Measurements from ENCODE around the gene EIPR1. TPM values are rescaled to one million over a fixed set of nuclear protein-coding genes. Genes with fewer than 3 reads are reported as not detected.

The EIPR1 gene
- polyA plus RNA-seq, 1 donor (not counting 4 experiments of a cell fraction or from before 2014, with no cell fraction given) = 44.3 TPM

DNA sequence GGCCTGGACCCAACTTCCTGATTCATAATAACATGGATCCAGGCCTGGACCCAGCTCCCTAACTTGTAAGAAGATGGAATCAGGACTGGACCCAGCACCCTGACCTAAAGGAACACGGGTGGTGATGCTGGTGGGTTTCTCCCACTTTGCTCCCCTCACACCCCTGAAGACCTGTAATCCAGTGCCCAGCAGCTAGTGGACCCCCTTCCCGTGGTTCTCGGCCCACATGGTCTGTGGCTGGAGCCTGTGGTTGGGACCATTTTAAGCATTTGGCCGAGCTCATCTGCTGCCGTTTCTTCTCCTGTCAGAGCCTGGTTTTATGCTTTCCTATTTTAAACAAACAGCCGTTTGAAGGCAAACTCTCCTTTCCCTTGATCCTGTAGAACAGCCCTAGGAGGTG is 232.8 kb downstream of the EIPR1 start:
- no peaks in the 10 kb centered on the region for H3K4me1 ChIP-seq (ENCODE audit: control insufficient read depth, extremely low read depth, insufficient read depth, low read length)
- no peak for DNase-seq (ENCODE audit: low read depth, low spot score)
- H3K4me2 ChIP-seq (ENCODE audit: control insufficient read depth, extremely low read depth, insufficient read depth, low read depth, low read length) = no peak overlapping the region
- H3K36me3 ChIP-seq (ENCODE audit: control insufficient read depth in 2 of 2, extremely low read depth in 1 of 2, insufficient read depth in 2 of 2, low read length in 2 of 2) = no peaks in the 10 kb centered on the region
- dilution Hi-C loops (cut with MboI; ENCODE audit: extremely low pct_ligation_motif_present, low sequenced_read_pairs) = no loop called here
- H4K20me1 ChIP-seq (ENCODE audit: control insufficient read depth, extremely low read depth, insufficient read depth, low read length) = no peaks in the 10 kb centered on the region
- no peak overlapping the region for H3K27ac ChIP-seq (ENCODE audit: control insufficient read depth, insufficient read depth, low read length)
- peaks cover 2% of the 10 kb centered on the region for H3K9me3 ChIP-seq (ENCODE audit: control insufficient read depth, low read depth, low read length)
- no peak overlapping the region for H2AFZ ChIP-seq (ENCODE audit: control insufficient read depth, low read length)
- TF ChIP-seq, protein P1, sequence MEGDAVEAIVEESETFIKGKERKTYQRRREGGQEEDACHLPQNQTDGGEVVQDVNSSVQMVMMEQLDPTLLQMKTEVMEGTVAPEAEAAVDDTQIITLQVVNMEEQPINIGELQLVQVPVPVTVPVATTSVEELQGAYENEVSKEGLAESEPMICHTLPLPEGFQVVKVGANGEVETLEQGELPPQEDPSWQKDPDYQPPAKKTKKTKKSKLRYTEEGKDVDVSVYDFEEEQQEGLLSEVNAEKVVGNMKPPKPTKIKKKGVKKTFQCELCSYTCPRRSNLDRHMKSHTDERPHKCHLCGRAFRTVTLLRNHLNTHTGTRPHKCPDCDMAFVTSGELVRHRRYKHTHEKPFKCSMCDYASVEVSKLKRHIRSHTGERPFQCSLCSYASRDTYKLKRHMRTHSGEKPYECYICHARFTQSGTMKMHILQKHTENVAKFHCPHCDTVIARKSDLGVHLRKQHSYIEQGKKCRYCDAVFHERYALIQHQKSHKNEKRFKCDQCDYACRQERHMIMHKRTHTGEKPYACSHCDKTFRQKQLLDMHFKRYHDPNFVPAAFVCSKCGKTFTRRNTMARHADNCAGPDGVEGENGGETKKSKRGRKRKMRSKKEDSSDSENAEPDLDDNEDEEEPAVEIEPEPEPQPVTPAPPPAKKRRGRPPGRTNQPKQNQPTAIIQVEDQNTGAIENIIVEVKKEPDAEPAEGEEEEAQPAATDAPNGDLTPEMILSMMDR (optimal IDR thresholded peaks at IDR 0.05 in 1 of 3, IDR thresholded peaks at IDR 0.05 in 1 of 3, conservative IDR thresholded peaks at IDR 0.05 in 1 of 3; ENCODE audit: extremely low read depth in 1 of 3, insufficient read depth in 2 of 3, low read length in 3 of 3) = no peak
- TF ChIP-seq EZH2 (IDR thresholded peaks at IDR 0.05; ENCODE audit: low read length) = no peak
- H3K27me3 ChIP-seq (ENCODE audit: control insufficient read depth, extremely low read depth, insufficient read depth, low read length) = no peaks in the 10 kb centered on the region
- FAIRE-seq = no peak
- H3K4me3 ChIP-seq (ENCODE audit: control insufficient read depth in 2 of 3, extremely low read depth in 1 of 3, insufficient read depth in 2 of 3, low read depth in 1 of 3, low read length in 3 of 3) = no peak overlapping the region
- H3K79me2 ChIP-seq (ENCODE audit: control insufficient read depth, insufficient read depth, low read length) = no peaks in the 10 kb centered on the region
- no peaks in the 10 kb centered on the region for H3K9me1 ChIP-seq (ENCODE audit: control insufficient read depth, extremely low read depth, insufficient read depth, low read length)
- no peak overlapping the region for H3K9ac ChIP-seq (ENCODE audit: control insufficient read depth, extremely low read depth, insufficient read depth, low read length)

DNA sequence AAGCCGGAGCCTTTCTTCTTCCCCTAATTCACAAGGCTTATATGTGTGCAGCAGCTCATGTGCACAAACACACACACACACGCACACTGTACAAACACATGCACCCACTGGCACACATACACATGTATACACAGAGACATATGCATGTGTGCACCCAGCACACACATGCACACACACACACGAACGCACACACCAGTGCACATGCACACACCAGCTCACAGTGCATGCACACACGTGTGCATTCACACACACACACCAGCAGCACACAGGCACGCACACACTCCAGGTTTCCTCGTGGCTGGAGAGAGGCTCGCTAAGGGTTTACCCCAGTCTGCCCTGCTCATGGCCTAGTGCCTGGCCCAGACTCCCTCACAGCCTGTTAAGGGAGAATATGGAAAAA is 234.0 kb downstream of the EIPR1 start:
- H3K36me3 ChIP-seq (ENCODE audit: control insufficient read depth in 2 of 2, extremely low read depth in 1 of 2, insufficient read depth in 2 of 2, low read length in 2 of 2) = no peaks in the 10 kb centered on the region
- H3K9me3 ChIP-seq (ENCODE audit: control insufficient read depth, low read depth, low read length) = peaks cover 2% of the 10 kb centered on the region
- no peaks in the 10 kb centered on the region for H3K9me1 ChIP-seq (ENCODE audit: control insufficient read depth, extremely low read depth, insufficient read depth, low read length)
- no peaks in the 10 kb centered on the region for H3K27me3 ChIP-seq (ENCODE audit: control insufficient read depth, extremely low read depth, insufficient read depth, low read length)
- H3K4me1 ChIP-seq (ENCODE audit: control insufficient read depth, extremely low read depth, insufficient read depth, low read length) = no peaks in the 10 kb centered on the region
- FAIRE-seq (no peak), DNase-seq (ENCODE audit: low read depth, low spot score) (no peak)
- H4K20me1 ChIP-seq (ENCODE audit: control insufficient read depth, extremely low read depth, insufficient read depth, low read length) = no peaks in the 10 kb centered on the region
- no peak overlapping the region for H3K4me2 ChIP-seq (ENCODE audit: control insufficient read depth, extremely low read depth, insufficient read depth, low read depth, low read length)
- no peak overlapping the region for H3K27ac ChIP-seq (ENCODE audit: control insufficient read depth, insufficient read depth, low read length)
- H3K79me2 ChIP-seq (ENCODE audit: control insufficient read depth, insufficient read depth, low read length) = no peaks in the 10 kb centered on the region
- H2AFZ ChIP-seq (ENCODE audit: control insufficient read depth, low read length) = no peak overlapping the region
- dilution Hi-C loops (cut with MboI; ENCODE audit: extremely low pct_ligation_motif_present, low sequenced_read_pairs) = no loop called here
- no peak overlapping the region for H3K4me3 ChIP-seq (ENCODE audit: control insufficient read depth in 2 of 3, extremely low read depth in 1 of 3, insufficient read depth in 2 of 3, low read depth in 1 of 3, low read length in 3 of 3)
- TF ChIP-seq EZH2 (IDR thresholded peaks at IDR 0.05; ENCODE audit: low read length) = no peak
- TF ChIP-seq, protein P1 (optimal IDR thresholded peaks at IDR 0.05 in 1 of 3, IDR thresholded peaks at IDR 0.05 in 1 of 3, conservative IDR thresholded peaks at IDR 0.05 in 1 of 3; ENCODE audit: extremely low read depth in 1 of 3, insufficient read depth in 2 of 3, low read length in 3 of 3) = no peak
- H3K9ac ChIP-seq (ENCODE audit: control insufficient read depth, extremely low read depth, insufficient read depth, low read length) = no peak overlapping the region
